ENCODE measurements around the gene FHIT. TPM values are rescaled to one million over a fixed set of nuclear protein-coding genes. Genes with fewer than 3 reads are reported as not detected.

FHIT gene
- total and polyA plus RNA-seq, 2 of the 4 experiments (the other 2 are of a cell fraction): 0.07 TPM; not detected in 1

- POLR2A ChIA-PET (ENCODE audit: unreplicated experiment): no interaction called here
- ATAC-seq (ENCODE audit: low read depth): no peak
- Histone ChIP-seq H2AK9ac (replicated peaks; ENCODE audit: low read depth, low read length, poor library complexity) (no peak overlapping the region), H4K8ac (ENCODE audit: low read depth in 2 of 2, low read length in 2 of 2) (no peak overlapping the region), H3K4ac (ENCODE audit: low read depth, low read length) (no peak overlapping the region), H3K9me1 (ENCODE audit: insufficient read depth, low read length) (no peaks in the 10 kb centered on the region), H4K20me1 (ENCODE audit: insufficient read depth, low read length) (no peaks in the 10 kb centered on the region), H3K18ac (ENCODE audit: low read depth, low read length) (no peak overlapping the region), H2BK15ac (ENCODE audit: low read depth, low read length) (no peak overlapping the region), H2BK120ac (ENCODE audit: low read depth, low read length) (no peak overlapping the region), H3K4me2 (ENCODE audit: low read depth, low read length) (no peak overlapping the region), H3K9me3 (ENCODE audit: control insufficient read depth, insufficient read depth, low read length) (no peaks in the 10 kb centered on the region), H3K9ac (ENCODE audit: low read depth, low read length) (no peak overlapping the region), H3K27me3 (ENCODE audit: control insufficient read depth, insufficient read depth, low read length) (no peaks in the 10 kb centered on the region), H3K36me3 (ENCODE audit: control insufficient read depth, insufficient read depth, low read length) (no peaks in the 10 kb centered on the region), H2AFZ (replicated peaks; ENCODE audit: low read length, poor library complexity) (no peak overlapping the region), H4K91ac (ENCODE audit: insufficient read depth, low read depth, low read length) (no peak overlapping the region), H3K4me3 (ENCODE audit: insufficient read depth, low read depth, low read length) (no peak overlapping the region), H3K27ac (ENCODE audit: insufficient read depth, low read length) (no peak overlapping the region), H2AK5ac (ENCODE audit: low read depth, low read length) (no peak overlapping the region), H3K56ac (ENCODE audit: extremely low read depth, insufficient read depth, low read length) (no peak overlapping the region), H4K5ac (ENCODE audit: low read depth, low read length) (no peak overlapping the region), H3K14ac (replicated peaks; ENCODE audit: low read depth, low read length) (no peak overlapping the region), H3K23ac (ENCODE audit: low read depth, low read length) (no peak overlapping the region), H2BK5ac (ENCODE audit: low read depth, low read length, poor library complexity, severe bottlenecking) (no peak overlapping the region), H2BK20ac (ENCODE audit: low read depth, low read length) (no peak overlapping the region), H3K4me1 (ENCODE audit: control insufficient read depth, insufficient read depth, low read length) (no peaks in the 10 kb centered on the region), H3K79me1 (ENCODE audit: low read depth in 1 of 2, low read length in 2 of 2) (no peaks in the 10 kb centered on the region)
- intact Hi-C loops (cut with micrococcal nuclease) (no loop called here), in situ Hi-C loops (cut with MboI; ENCODE audit: low sequenced_read_pairs) (no loop called here), dilution Hi-C loops (cut with HindIII; ENCODE audit: low sequenced_read_pairs, unreplicated experiment) (no loop called here)
- TF ChIP-seq MAZ (IDR thresholded peaks at IDR 0.05; ENCODE audit: borderline replicate concordance, low read depth, low read length) (no peak), MXI1 (IDR thresholded peaks at IDR 0.05; ENCODE audit: borderline replicate concordance, low read depth, low read length) (no peak), CHD1 (IDR thresholded peaks at IDR 0.05; ENCODE audit: low read depth, low read length) (no peak), FOS (IDR thresholded peaks at IDR 0.05; ENCODE audit: low read depth, low read length) (no peak), RCOR1 (IDR thresholded peaks at IDR 0.05; ENCODE audit: insufficient replicate concordance, low read length) (no peak), MAFK (IDR thresholded peaks at IDR 0.05; ENCODE audit: low read depth, low read length) (no peak), POLR2A (IDR thresholded peaks at IDR 0.05; ENCODE audit: low read depth, low read length) (no peak), RFX5 (IDR thresholded peaks at IDR 0.05; ENCODE audit: low read depth, low read length) (no peak), USF2 (IDR thresholded peaks at IDR 0.05; ENCODE audit: low read depth, low read length) (no peak), SMC3 (IDR thresholded peaks at IDR 0.05; ENCODE audit: low read depth, low read length) (no peak), CEBPB (IDR thresholded peaks at IDR 0.05; ENCODE audit: low read depth, low read length) (no peak), BHLHE40 (IDR thresholded peaks at IDR 0.05; ENCODE audit: low read depth, low read length) (no peak), RAD21 (IDR thresholded peaks at IDR 0.05; ENCODE audit: low read length) (no peak), CTCF (conservative IDR thresholded peaks at IDR 0.05; ENCODE audit: low read depth, low read length) (no peak), NFE2L2 (IDR thresholded peaks at IDR 0.05; ENCODE audit: low read depth, low read length) (no peak), ELK1 (IDR thresholded peaks at IDR 0.05; ENCODE audit: borderline replicate concordance, low read depth, low read length) (no peak)
- CTCF ChIA-PET: interaction anchor here (0.5 to 0.7 kb wide), 2 partner anchors 8 to 13 kb away, joined by 4 to 6 read pairs; no protein-coding TSS in a partner anchor
- no TSS peak for BruUV-seq (replicated peaks)
- no CpG with 5 or more reads among the region's 2 CpGs for WGBS, 2 experiments (ENCODE audit: extremely low coverage in 2 of 2, insufficient read length in 1 of 2)
- no peak for DNase-seq
Measured at GRCh38 chr3:60142009-60142408, 1109.2 kb downstream of the FHIT start.
